Osteocyte (in vitro differentiated cells): ENCODE results near the gene UTY. TPM values are rescaled to one million over a fixed set of nuclear protein-coding genes. Genes with fewer than 3 reads are reported as not detected.

Experiments used
- DNase-seq: peaks from one replicate; pipeline ENCODE4 v3.0.0; 2021; ENCODE audit warnings: mixed read lengths; ENCODE audit not compliant: unreplicated experiment; ENCODE audit errors: extremely low spot score
- H3K27ac Mint-ChIP-seq: one replicate; pipeline ENCODE4 v1.8.0; 2021; ENCODE audit warnings: mild to moderate bottlenecking, mixed read lengths; ENCODE audit not compliant: unreplicated experiment
- H3K27me3 Mint-ChIP-seq: one replicate; pipeline ENCODE4 v1.8.0; 2021; ENCODE audit warnings: mixed read lengths; ENCODE audit not compliant: unreplicated experiment
- H3K36me3 Mint-ChIP-seq: one replicate; pipeline ENCODE4 v1.8.0; 2021; ENCODE audit warnings: mixed read lengths; ENCODE audit not compliant: unreplicated experiment
- H3K4me1 Mint-ChIP-seq: one replicate; pipeline ENCODE4 v1.8.0; 2021; ENCODE audit warnings: mixed read lengths; ENCODE audit not compliant: unreplicated experiment
- H3K4me3 Mint-ChIP-seq: one replicate; pipeline ENCODE4 v1.8.0; 2021; ENCODE audit warnings: mild to moderate bottlenecking, moderate library complexity, mixed read lengths; ENCODE audit not compliant: unreplicated experiment
- H3K9me3 Mint-ChIP-seq: one replicate; pipeline ENCODE4 v1.8.0; 2021; ENCODE audit warnings: mixed read lengths; ENCODE audit not compliant: unreplicated experiment
- long read RNA-seq: library from polyadenylated mRNA; unstranded; transcript quantifications from one replicate; pipeline ENCODE4 v2.0.0, GENCODE V29; 2021
- total RNA-seq: library from RNA; stranded (reverse); gene quantifications from 2 replicates; pipeline ENCODE4 v1.2.1, GENCODE V29; 2021
- TF ChIP-seq, protein P1 (sequence below): fragments of 200-600 bp; sonication (generic); IDR thresholded peaks from 2 replicates; pipeline ENCODE4 v1.5.0; 2021; ENCODE audit warnings: antibody characterized with exemption, mild to moderate bottlenecking, moderate library complexity

The UTY gene
- total RNA-seq, result not detected in 2 replicates
- long read RNA-seq, result 0 reads

DNA sequence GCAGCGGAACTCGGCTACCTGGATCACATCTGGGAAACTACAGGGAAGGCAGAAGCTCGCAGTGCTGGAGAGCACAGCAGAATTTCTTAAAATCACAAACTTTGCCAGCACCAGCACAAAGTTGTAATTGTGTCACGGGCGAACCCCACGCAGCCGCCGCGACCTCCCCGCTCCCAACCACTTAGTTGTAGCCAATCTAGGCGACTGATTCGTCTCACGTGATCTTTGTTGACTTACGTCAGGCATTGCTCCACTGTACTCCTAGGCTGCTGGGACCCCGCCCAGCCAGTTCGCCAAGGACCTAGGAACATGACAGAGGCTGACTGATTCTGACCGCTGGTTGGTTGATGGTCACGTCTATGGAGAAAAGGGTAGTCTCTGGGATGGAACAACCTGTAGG lies at the start of gene UTY:
Gene UTY (minus strand): TSS at position 206 of the 400 bp plus-strand sequence. CDS start 368 bp downstream, outside the sequence.
- Mint-ChIP-seq H3K4me3 (no peak within 1 kb of the TSS), H3K27me3 (no peaks in the 10 kb centered on the region), H3K27ac (no peak within 1 kb of the TSS), H3K4me1 (no peaks in the 10 kb centered on the region), H3K36me3 (no peaks in the 10 kb centered on the region), H3K9me3 (no peaks in the 10 kb centered on the region)
- TF ChIP-seq, protein P1, sequence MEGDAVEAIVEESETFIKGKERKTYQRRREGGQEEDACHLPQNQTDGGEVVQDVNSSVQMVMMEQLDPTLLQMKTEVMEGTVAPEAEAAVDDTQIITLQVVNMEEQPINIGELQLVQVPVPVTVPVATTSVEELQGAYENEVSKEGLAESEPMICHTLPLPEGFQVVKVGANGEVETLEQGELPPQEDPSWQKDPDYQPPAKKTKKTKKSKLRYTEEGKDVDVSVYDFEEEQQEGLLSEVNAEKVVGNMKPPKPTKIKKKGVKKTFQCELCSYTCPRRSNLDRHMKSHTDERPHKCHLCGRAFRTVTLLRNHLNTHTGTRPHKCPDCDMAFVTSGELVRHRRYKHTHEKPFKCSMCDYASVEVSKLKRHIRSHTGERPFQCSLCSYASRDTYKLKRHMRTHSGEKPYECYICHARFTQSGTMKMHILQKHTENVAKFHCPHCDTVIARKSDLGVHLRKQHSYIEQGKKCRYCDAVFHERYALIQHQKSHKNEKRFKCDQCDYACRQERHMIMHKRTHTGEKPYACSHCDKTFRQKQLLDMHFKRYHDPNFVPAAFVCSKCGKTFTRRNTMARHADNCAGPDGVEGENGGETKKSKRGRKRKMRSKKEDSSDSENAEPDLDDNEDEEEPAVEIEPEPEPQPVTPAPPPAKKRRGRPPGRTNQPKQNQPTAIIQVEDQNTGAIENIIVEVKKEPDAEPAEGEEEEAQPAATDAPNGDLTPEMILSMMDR, result no peak
- DNase-seq, result no peak

- TF ChIP-seq, protein P1, result no peak
- H3K36me3 Mint-ChIP-seq, result no peaks in the 10 kb centered on the region
- no peak overlapping the region for H3K4me3 Mint-ChIP-seq
- no peaks in the 10 kb centered on the region for H3K9me3 Mint-ChIP-seq
- DNase-seq, result no peak
- H3K4me1 Mint-ChIP-seq, result no peaks in the 10 kb centered on the region
- no peak overlapping the region for H3K27ac Mint-ChIP-seq
- no peaks in the 10 kb centered on the region for H3K27me3 Mint-ChIP-seq
Observed at GRCh38 chrY:13520474-13520873, 40.6 kb upstream of the UTY start.

DNA sequence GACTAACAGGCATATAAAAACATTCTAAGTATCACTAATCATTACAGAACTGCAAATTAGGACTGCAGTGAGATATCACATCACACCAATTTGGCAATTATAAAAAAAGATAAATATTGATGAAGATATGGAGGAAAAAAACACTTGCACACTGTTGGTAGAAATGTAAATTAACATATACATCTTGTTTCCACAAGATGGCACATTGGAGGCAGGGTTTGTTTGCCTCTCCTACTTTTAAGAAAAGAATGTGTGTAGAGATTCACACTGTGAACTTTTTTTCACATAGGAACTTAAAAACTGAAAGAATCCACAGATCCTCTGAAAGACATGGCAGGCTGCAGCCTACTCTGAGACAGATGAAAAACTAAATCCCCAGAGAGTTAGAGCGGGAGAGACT lies 21.4 kb upstream of the UTY start:
- TF ChIP-seq, protein P1, result no peak
- Mint-ChIP-seq H3K27ac (no peak overlapping the region), H3K27me3 (no peaks in the 10 kb centered on the region), H3K4me3 (no peak overlapping the region), H3K36me3 (no peaks in the 10 kb centered on the region), H3K4me1 (no peaks in the 10 kb centered on the region), H3K9me3 (no peaks in the 10 kb centered on the region)
- no peak for DNase-seq

DNA sequence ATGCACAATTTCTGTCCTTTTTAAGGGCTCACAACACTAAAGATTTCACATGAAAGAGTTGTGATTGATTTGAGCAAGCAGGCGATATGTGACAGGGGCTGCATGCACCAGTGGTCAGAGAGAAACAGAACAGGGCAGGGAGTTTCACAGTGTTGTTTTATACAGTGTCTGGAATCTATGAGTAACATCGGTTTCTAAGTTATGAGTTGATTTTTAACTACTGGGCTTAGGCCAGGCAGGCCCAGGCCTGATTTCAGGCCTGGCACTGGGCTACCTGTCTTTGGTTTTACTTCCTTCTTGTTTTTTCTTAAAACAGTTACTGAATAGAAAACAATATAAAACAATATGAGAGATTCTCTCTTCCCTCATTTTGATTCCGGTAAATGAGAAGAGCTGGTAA lies 13.9 kb upstream of the UTY start:
- Mint-ChIP-seq H3K9me3 (no peaks in the 10 kb centered on the region), H3K4me3 (no peak overlapping the region), H3K4me1 (no peaks in the 10 kb centered on the region), H3K27ac (no peak overlapping the region), H3K27me3 (no peaks in the 10 kb centered on the region), H3K36me3 (no peaks in the 10 kb centered on the region)
- no peak for DNase-seq
- TF ChIP-seq, protein P1, result no peak

- DNase-seq, result no peak
- TF ChIP-seq, protein P1, result no peak
- H3K4me1 Mint-ChIP-seq, result no peaks in the 10 kb centered on the region
Observed at GRCh38 chrY:13492408-13492807, 12.6 kb upstream of the UTY start.

More at GRCh38 chrY:13492408-13492807, 12.6 kb upstream of the UTY start:
- Mint-ChIP-seq H3K36me3 (no peaks in the 10 kb centered on the region), H3K4me3 (no peak overlapping the region), H3K27ac (no peak overlapping the region), H3K9me3 (no peaks in the 10 kb centered on the region), H3K27me3 (no peaks in the 10 kb centered on the region)
